Measurements from ENCODE around the gene RSPO3.

- TF ChIP-seq, protein P1, sequence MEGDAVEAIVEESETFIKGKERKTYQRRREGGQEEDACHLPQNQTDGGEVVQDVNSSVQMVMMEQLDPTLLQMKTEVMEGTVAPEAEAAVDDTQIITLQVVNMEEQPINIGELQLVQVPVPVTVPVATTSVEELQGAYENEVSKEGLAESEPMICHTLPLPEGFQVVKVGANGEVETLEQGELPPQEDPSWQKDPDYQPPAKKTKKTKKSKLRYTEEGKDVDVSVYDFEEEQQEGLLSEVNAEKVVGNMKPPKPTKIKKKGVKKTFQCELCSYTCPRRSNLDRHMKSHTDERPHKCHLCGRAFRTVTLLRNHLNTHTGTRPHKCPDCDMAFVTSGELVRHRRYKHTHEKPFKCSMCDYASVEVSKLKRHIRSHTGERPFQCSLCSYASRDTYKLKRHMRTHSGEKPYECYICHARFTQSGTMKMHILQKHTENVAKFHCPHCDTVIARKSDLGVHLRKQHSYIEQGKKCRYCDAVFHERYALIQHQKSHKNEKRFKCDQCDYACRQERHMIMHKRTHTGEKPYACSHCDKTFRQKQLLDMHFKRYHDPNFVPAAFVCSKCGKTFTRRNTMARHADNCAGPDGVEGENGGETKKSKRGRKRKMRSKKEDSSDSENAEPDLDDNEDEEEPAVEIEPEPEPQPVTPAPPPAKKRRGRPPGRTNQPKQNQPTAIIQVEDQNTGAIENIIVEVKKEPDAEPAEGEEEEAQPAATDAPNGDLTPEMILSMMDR (conservative IDR thresholded peaks at IDR 0.05; ENCODE audit: low read depth, low read length) = no peak
- TF ChIP-seq EZH2phosphoT487 (IDR thresholded peaks at IDR 0.05; ENCODE audit: borderline replicate concordance, low read length) = no peak
Measured at GRCh38 chr6:127212376-127212775, 93.9 kb downstream of the RSPO3 start.

All from PC-3 (cell line).